Measurements from ENCODE around the gene SLC25A29. TPM values are rescaled to one million over a fixed set of nuclear protein-coding genes. Genes with fewer than 3 reads are reported as not detected.
A peak's percentile ranks its signal among the peaks of the same experiment; 100 is the strongest.

The SLC25A29 gene
- total RNA-seq, 1 experiment from 2014 or later, result 179 TPM

- TF ChIP-seq, protein P1, sequence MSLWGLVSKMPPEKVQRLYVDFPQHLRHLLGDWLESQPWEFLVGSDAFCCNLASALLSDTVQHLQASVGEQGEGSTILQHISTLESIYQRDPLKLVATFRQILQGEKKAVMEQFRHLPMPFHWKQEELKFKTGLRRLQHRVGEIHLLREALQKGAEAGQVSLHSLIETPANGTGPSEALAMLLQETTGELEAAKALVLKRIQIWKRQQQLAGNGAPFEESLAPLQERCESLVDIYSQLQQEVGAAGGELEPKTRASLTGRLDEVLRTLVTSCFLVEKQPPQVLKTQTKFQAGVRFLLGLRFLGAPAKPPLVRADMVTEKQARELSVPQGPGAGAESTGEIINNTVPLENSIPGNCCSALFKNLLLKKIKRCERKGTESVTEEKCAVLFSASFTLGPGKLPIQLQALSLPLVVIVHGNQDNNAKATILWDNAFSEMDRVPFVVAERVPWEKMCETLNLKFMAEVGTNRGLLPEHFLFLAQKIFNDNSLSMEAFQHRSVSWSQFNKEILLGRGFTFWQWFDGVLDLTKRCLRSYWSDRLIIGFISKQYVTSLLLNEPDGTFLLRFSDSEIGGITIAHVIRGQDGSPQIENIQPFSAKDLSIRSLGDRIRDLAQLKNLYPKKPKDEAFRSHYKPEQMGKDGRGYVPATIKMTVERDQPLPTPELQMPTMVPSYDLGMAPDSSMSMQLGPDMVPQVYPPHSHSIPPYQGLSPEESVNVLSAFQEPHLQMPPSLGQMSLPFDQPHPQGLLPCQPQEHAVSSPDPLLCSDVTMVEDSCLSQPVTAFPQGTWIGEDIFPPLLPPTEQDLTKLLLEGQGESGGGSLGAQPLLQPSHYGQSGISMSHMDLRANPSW (CRISPR knock-in tag; conservative IDR thresholded peaks at IDR 0.05; ENCODE audit: low read depth), result no peak
- TF ChIP-seq TCF7 (CRISPR knock-in tag; IDR thresholded peaks at IDR 0.05; ENCODE audit: low read depth) (no peak), ETV6 (CRISPR knock-in tag; IDR thresholded peaks at IDR 0.05) (no peak), GTF2I (CRISPR knock-in tag; conservative IDR thresholded peaks at IDR 0.05) (no peak), FOXP1 (CRISPR knock-in tag; IDR thresholded peaks at IDR 0.05; ENCODE audit: borderline replicate concordance) (no peak), JUN (CRISPR knock-in tag; IDR thresholded peaks at IDR 0.05) (no peak), PRRX2 (CRISPR knock-in tag; IDR thresholded peaks at IDR 0.05) (no peak), ZBTB43 (CRISPR knock-in tag; IDR thresholded peaks at IDR 0.05) (no peak), NFYB (CRISPR knock-in tag; conservative IDR thresholded peaks at IDR 0.05; ENCODE audit: low read depth) (no peak)
- TF ChIP-seq, protein P2, sequence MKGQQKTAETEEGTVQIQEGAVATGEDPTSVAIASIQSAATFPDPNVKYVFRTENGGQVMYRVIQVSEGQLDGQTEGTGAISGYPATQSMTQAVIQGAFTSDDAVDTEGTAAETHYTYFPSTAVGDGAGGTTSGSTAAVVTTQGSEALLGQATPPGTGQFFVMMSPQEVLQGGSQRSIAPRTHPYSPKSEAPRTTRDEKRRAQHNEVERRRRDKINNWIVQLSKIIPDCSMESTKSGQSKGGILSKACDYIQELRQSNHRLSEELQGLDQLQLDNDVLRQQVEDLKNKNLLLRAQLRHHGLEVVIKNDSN (CRISPR knock-in tag; IDR thresholded peaks at IDR 0.05), result no peak
Observed at GRCh38 chr14:100250732-100251465, 55.3 kb downstream of the SLC25A29 start (continued).

DNA sequence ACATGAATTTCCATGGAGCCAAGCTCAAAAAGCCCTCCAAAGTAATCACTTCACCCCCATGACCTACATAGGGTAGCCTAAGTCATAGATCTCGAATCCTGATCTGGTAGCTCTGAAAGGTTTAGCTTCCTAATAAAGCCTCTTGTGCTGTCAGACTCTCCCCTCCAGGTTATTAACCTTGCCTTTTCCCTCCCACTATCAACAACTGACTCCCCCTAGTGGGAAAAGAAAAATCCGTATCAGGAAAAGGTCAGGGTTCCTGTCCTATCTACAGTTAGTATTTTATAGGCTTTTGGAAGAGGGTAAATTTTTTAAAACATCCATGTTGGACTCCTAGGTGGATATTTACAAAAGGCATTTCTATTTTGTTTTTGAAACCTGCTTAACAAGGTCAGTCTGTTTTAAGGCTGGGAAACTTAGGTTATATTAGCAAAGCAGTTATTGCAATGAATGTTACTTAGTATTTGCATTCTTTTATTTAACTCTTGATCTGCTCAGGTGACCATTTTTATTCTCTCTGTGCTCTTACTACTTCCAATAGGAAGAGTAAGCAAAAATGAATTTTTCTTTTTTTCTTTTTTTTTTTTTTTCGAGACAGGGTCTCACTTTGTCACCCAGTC is 59.3 kb downstream of the SLC25A29 start:
- CTCF ChIA-PET, result interaction anchor here (0.6 to 3.0 kb wide), 34 partner anchors 10 to 272 kb away, joined by 3 to 28 read pairs (median 4); partner anchors contain the start of gene DEGS2
- TF ChIP-seq TEAD4 (CRISPR knock-in tag; IDR thresholded peaks at IDR 0.05) (no peak), CTCF (IDR thresholded peaks at IDR 0.05) (peak; percentile 27)
- ATAC-seq (peak; percentile 80), DNase-seq (ENCODE audit: low spot score) (no peak)
- Mint-ChIP-seq H3K9me3 (no peaks in the 10 kb centered on the region), H3K27ac (peak overlapping the region; percentile 77), H3K4me3 (0 out of 2 replicates have a peak overlapping the region, but pooled peaks have one; percentile 11), H3K27me3 (ENCODE audit: low read depth) (no peaks in the 10 kb centered on the region), H3K36me3 (peaks cover 18% of the 10 kb centered on the region), H3K4me1 (peaks cover 61% of the 10 kb centered on the region)
- POLR2A ChIA-PET, result no interaction called here

GRCh38 chr14:100243020-100243419 is 63.2 kb downstream of the SLC25A29 start:
- ATAC-seq (no peak), DNase-seq (ENCODE audit: low spot score) (no peak)
- Mint-ChIP-seq H3K36me3 (peaks cover 24% of the 10 kb centered on the region), H3K27me3 (ENCODE audit: low read depth) (no peaks in the 10 kb centered on the region), H3K4me1 (peaks cover 52% of the 10 kb centered on the region), H3K4me3 (peak overlapping the region; percentile 54), H3K27ac (peak overlapping the region; percentile 16), H3K9me3 (no peaks in the 10 kb centered on the region)
- CTCF ChIA-PET, result interaction anchor here (1.0 kb wide), 1 partner anchor 31 kb away, joined by 3 read pairs; no protein-coding TSS in a partner anchor
- POLR2A ChIA-PET, result no interaction called here
- TF ChIP-seq FOXP1 (CRISPR knock-in tag; IDR thresholded peaks at IDR 0.05; ENCODE audit: borderline replicate concordance), result no peak
- TF ChIP-seq HMGXB4 (CRISPR knock-in tag; IDR thresholded peaks at IDR 0.05), result no peak
- TF ChIP-seq ZNF219 (CRISPR knock-in tag; IDR thresholded peaks at IDR 0.05; ENCODE audit: borderline replicate concordance), result no peak
- TF ChIP-seq, protein P3, sequence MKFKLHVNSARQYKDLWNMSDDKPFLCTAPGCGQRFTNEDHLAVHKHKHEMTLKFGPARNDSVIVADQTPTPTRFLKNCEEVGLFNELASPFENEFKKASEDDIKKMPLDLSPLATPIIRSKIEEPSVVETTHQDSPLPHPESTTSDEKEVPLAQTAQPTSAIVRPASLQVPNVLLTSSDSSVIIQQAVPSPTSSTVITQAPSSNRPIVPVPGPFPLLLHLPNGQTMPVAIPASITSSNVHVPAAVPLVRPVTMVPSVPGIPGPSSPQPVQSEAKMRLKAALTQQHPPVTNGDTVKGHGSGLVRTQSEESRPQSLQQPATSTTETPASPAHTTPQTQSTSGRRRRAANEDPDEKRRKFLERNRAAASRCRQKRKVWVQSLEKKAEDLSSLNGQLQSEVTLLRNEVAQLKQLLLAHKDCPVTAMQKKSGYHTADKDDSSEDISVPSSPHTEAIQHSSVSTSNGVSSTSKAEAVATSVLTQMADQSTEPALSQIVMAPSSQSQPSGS (CRISPR knock-in tag; IDR thresholded peaks at IDR 0.05; ENCODE audit: borderline replicate concordance, low read depth), result no peak
- no peak for TF ChIP-seq KAT7 (CRISPR knock-in tag; IDR thresholded peaks at IDR 0.05; ENCODE audit: borderline replicate concordance)
- TF ChIP-seq ATF3 (CRISPR knock-in tag; conservative IDR thresholded peaks at IDR 0.05), result no peak
- no peak for TF ChIP-seq TEAD4 (CRISPR knock-in tag; IDR thresholded peaks at IDR 0.05)
- no peak for TF ChIP-seq EMX1 (CRISPR knock-in tag; IDR thresholded peaks at IDR 0.05)
- no peak for TF ChIP-seq JAZF1 (CRISPR knock-in tag; IDR thresholded peaks at IDR 0.05)
- TF ChIP-seq GABPB1 (CRISPR knock-in tag; IDR thresholded peaks at IDR 0.05), result no peak
- TF ChIP-seq, protein P4, sequence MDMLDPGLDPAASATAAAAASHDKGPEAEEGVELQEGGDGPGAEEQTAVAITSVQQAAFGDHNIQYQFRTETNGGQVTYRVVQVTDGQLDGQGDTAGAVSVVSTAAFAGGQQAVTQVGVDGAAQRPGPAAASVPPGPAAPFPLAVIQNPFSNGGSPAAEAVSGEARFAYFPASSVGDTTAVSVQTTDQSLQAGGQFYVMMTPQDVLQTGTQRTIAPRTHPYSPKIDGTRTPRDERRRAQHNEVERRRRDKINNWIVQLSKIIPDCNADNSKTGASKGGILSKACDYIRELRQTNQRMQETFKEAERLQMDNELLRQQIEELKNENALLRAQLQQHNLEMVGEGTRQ (CRISPR knock-in tag; IDR thresholded peaks at IDR 0.05), result no peak
